Anterior cingulate cortex (tissue), 58 donors: ENCODE data around the gene UNC13D.
"Not testable (repeated sequence)": the region's sequence is repeated elsewhere in the genome, so short reads cannot be mapped to it uniquely, and the experiment has no call there.

Experiments
- DNase-seq, 58 donors: peaks; one replicate each; lab custom pipeline; 2025; lab: John Stamatoyannopoulos, UW

UNC13D gene

DNA sequence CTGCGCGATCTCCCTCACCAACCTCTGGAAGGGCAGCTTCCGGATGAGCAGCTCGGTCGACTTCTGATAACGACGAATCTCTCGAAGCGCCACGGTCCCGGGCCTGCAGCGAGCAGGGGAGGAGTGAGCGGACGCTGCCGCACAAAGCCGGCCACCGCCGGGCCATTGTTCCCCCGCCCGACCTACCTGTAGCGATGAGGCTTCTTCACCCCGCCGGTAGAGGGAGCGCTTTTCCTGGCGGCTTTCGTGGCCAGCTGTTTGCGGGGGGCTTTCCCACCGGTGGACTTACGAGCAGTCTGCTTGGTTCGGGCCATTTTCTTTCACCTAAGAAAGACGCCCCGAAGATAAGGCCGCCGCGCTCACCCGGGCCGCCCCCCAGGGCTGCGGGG is 65.3 kb downstream of the UNC13D start:
- no peak for DNase-seq

DNA sequence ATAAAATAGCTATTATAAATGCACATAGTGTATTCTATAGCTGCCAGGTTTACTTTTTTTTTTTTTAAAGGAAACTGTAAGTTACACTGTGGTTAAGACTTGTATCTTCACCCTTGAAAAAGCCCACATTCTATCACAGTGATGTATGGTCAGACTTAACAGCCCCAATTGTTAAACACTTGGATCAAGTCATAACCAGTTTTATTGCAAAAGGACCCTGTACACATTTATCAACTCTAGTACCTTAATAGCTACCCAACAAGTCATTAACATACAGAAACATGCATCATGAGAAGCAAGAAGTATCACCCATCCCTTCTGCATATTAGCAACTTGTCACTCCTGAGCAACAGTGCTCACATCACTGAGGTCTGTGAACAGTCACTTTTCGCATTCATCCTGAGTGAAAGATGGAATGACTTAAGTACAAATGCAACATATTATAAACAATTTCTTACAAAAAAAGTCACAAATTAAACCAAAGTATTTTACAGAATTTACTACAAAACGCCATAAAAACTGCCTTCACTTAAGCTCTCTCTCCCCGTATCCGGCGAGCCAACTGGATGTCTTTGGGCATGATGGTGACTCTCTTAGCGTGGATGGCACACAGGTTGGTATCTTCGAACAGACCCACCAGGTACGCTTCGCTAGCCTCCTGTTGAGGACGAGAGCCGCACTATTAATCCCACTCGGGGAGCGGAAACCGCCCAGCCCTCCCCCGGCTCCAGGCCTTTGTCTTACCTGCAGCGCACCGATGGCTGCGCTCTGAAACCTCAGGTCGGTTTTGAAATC is 65.9 kb downstream of the UNC13D start:
- DNase-seq = not testable (repeated sequence)

DNA sequence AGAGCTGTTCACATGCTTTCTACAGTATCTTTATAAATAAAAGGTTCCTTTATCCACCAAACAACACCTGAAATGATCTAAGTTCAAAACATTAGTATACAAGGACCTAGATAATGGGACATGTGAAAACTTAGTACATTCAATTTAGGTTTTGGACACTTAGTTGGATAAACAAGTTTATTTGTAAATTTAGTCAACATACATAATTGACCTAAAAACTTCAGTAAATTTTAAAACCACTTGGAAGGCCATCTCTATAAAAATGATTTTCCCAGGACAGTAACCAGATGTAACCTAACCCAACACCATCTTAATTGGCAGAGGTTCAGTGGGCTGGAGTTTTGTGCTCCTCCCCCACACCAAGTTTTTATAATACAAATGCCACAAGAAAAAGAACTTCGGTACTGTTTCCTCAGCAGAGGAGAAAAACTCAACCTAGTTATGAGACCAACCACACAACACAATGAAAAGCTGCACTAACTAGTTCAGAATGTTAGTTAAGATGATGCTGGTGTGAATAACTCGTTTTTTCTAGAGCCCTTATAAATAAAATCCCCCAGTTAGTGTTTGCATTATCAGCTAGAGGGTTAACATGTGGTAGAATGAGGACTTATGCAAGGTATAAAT is 66.8 kb downstream of the UNC13D start:
- DNase-seq = no peak
